Measurements from ENCODE around the gene THOC5. TPM values are rescaled to one million over a fixed set of nuclear protein-coding genes. Genes with fewer than 3 reads are reported as not detected.
"Not testable (repeated sequence)": the region's sequence is repeated elsewhere in the genome, so short reads cannot be mapped to it uniquely, and the experiment has no call there.

The THOC5 gene
- total RNA-seq, 2 donors from 2014 or later: 51.4 to 65.9 TPM

DNA sequence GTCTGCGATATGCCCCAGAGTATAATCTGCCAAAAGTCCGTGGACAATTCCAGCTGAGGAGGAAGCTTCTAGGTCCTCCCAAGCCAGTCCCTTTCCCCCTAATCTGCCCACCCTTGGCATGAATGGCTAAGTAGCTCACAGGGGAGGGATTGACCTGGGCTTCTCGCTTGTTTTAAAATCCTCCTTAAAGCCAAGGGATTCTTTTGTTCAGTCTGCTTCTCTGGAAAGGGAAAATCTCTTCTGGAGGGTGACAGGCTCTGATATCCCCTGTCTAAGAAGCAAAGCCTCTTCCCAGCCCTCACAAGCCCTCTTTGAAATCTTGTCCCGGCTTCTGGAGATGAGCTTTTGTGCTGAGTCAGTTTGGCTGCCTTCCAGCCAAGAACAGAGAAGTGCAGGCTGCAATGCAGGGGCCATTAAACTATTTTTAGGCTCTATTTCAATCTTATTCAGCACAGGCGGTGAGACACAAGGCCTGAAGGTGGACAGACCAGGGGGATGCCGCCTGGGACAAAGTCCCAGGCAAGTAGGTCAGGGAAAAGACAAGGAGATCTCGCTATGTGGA, 49.7 kb downstream of the THOC5 start:
- H3K4me1 Mint-ChIP-seq: no peaks in the 10 kb centered on the region
- no peak overlapping the region for H3K4me3 Mint-ChIP-seq
- peak overlapping the region; percentile 74 for H3K27ac Mint-ChIP-seq
- peaks cover 67% of the 10 kb centered on the region for H3K36me3 Mint-ChIP-seq (ENCODE audit: low read depth)
- no peaks in the 10 kb centered on the region for H3K9me3 Mint-ChIP-seq
- no peaks in the 10 kb centered on the region for H3K27me3 Mint-ChIP-seq
- no peak for ATAC-seq (replicated peaks)

DNA sequence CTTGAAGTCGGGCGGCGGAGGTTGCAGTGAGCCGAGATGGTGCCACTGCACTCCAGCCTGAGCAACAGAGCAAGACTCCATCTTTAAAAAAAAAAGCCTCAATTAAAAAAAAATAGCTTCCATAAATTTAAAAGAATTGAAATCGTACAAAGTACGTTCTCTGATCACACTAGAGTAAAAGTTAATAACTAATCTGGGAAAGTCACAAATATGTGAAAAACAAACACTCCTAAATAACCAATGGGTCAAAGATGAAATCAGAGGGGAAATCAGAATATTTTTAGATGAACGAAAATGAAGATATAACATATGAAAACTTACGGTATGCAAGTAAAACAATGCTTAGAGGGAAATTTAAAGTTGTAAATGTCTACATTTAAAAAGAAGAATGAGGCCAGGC, 53.7 kb downstream of the THOC5 start:
- Mint-ChIP-seq H3K9me3 (no peaks in the 10 kb centered on the region), H3K27ac (no peak overlapping the region), H3K4me1 (no peaks in the 10 kb centered on the region), H3K4me3 (no peak overlapping the region), H3K27me3 (no peaks in the 10 kb centered on the region), H3K36me3 (ENCODE audit: low read depth) (peaks cover 28% of the 10 kb centered on the region)
- ATAC-seq (replicated peaks): no peak

DNA sequence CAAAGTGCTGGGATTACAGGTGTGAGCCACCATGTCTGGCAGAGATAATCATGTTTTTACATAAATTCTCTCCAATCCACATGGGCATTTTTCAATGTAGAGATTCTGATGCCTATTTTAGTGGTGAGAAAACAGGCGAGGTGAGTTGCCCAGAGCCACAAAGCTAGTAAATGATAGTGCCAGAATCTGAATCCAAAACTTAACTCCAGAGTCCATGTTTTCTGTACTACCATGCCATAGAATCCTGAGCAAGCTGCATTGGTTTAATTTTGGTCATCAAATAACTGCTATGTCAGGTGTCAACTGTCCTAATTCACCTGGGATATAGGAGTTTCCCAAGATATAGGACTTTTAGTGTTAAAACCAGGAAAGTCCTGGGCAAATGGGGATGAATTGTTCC, 59.9 kb downstream of the THOC5 start:
- Mint-ChIP-seq H3K36me3 (ENCODE audit: low read depth) (no peaks in the 10 kb centered on the region), H3K4me3 (no peak overlapping the region), H3K27ac (no peak overlapping the region), H3K27me3 (no peaks in the 10 kb centered on the region), H3K4me1 (no peaks in the 10 kb centered on the region), H3K9me3 (no peaks in the 10 kb centered on the region)
- no peak for ATAC-seq (replicated peaks)

DNA sequence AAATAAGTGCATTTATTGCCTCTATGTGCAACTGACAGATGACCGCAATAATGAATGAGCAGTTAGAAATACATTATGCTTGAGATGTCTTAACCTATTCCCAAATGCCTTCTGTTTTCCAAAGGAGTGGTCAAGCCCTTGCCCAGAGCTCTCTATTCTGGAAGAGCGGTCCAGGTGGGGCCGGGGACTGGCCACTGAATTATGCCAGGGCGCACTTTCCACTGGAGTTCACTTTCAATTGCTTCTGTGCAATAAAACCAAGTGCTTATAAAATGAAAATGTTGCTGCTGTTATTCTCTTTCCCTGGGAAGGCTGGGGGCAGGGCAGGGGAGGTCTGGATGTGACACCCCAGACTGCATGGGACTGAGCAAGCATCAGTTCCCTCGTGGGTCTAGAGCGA, 62.5 kb downstream of the THOC5 start:
- Mint-ChIP-seq H3K4me1 (no peaks in the 10 kb centered on the region), H3K36me3 (ENCODE audit: low read depth) (no peaks in the 10 kb centered on the region), H3K27me3 (peaks cover 3% of the 10 kb centered on the region), H3K9me3 (no peaks in the 10 kb centered on the region), H3K27ac (no peak overlapping the region), H3K4me3 (no peak overlapping the region)
- ATAC-seq (replicated peaks): no peak

DNA sequence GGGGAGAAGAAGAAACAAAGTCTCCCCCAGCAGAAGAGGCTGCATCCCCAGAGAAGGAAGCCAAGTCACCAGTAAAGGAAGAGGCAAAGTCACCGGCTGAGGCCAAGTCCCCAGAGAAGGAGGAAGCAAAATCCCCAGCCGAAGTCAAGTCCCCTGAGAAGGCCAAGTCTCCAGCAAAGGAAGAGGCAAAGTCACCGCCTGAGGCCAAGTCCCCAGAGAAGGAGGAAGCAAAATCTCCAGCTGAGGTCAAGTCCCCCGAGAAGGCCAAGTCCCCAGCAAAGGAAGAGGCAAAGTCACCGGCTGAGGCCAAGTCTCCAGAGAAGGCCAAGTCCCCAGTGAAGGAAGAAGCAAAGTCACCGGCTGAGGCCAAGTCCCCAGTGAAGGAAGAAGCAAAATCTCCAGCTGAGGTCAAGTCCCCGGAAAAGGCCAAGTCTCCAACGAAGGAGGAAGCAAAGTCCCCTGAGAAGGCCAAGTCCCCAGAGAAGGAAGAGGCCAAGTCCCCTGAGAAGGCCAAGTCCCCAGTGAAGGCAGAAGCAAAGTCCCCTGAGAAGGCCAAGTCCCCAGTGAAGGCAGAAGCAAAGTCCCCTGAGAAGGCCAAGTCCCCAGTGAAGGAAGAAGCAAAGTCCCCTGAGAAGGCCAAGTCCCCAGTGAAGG, 64.3 kb downstream of the THOC5 start:
- not testable (repeated sequence) for ATAC-seq (replicated peaks); H3K4me3 Mint-ChIP-seq; H3K4me1 Mint-ChIP-seq; H3K36me3 Mint-ChIP-seq (ENCODE audit: low read depth); H3K27ac Mint-ChIP-seq; H3K9me3 Mint-ChIP-seq; H3K27me3 Mint-ChIP-seq

DNA sequence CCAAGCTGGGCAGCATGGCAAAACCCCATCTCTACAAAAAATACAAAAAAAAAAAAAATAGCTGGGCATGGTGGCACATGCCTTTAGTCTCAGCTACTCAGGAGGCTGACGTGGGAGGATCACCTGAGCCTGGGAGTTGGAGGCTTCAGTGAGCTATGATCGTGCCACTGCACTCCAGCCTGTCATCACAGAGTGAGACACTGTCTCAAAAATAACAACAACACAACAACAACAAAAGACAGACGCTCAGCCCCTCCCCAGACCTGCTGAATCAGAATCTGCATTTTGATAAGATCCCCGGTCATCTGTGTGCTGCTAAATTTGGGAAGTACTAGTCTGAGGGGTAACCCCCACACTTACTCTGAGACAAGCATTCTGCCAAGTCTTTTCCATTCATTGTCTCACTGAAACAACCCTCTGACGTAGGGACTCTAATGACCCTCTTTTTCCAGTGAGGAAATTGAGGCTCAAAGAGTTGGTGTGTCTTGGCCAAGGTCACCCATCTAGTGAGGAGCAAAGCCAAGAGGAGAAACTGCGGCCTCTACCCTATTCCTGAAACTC, 66.1 kb downstream of the THOC5 start:
- no peak overlapping the region for H3K4me3 Mint-ChIP-seq
- peaks cover 3% of the 10 kb centered on the region for H3K27me3 Mint-ChIP-seq
- H3K9me3 Mint-ChIP-seq: no peaks in the 10 kb centered on the region
- no peak overlapping the region for H3K27ac Mint-ChIP-seq
- H3K4me1 Mint-ChIP-seq: no peaks in the 10 kb centered on the region
- no peak for ATAC-seq (replicated peaks)
- no peaks in the 10 kb centered on the region for H3K36me3 Mint-ChIP-seq (ENCODE audit: low read depth)

DNA sequence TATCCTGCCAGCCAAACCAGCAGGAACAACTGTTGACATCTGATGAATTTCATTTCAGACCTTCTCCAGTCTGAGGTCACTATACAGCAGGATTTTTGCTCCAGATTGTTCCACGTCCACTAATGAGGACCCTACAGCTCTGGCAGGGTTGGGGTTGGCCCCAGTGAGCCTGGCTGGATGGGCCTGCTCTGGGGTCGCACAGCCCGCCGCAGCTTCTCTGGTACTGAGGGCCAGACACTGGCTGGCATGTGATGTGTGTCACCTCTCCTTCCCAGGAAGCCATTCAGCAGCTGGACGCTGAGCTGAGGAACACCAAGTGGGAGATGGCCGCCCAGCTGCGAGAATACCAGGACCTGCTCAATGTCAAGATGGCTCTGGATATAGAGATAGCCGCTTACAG, 68.1 kb downstream of the THOC5 start:
- no peaks in the 10 kb centered on the region for H3K9me3 Mint-ChIP-seq

DNA sequence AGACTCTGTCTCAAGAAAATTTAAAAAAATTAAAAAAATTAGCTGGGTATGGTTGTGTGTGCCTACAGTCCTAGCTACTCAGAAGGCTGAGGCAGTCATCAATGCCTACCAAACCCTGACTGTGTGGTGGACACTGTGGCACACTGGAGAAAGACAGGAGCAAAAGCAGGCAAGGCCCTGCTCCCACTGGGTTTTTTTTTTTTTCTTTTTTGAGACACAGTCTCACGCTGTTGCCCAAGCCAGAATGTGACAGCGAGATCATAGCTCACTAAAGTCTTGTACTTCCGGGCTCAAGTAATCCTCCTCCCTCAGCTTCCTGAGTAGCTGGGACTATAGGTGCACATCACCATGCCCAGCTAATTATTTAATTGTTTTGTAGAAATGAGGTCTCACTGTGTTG, 68.9 kb downstream of the THOC5 start:
- Mint-ChIP-seq H3K27me3 (peaks cover 15% of the 10 kb centered on the region), H3K4me1 (no peaks in the 10 kb centered on the region), H3K27ac (no peak overlapping the region), H3K36me3 (ENCODE audit: low read depth) (peaks cover 4% of the 10 kb centered on the region), H3K4me3 (no peak overlapping the region), H3K9me3 (no peaks in the 10 kb centered on the region)
- ATAC-seq (replicated peaks): no peak

More for the DNA sequence above, 68.1 kb downstream of the THOC5 start:
- no peak for ATAC-seq (replicated peaks)
- peaks cover 4% of the 10 kb centered on the region for H3K36me3 Mint-ChIP-seq (ENCODE audit: low read depth)
- no peak overlapping the region for H3K27ac Mint-ChIP-seq
- H3K4me1 Mint-ChIP-seq: no peaks in the 10 kb centered on the region
- H3K27me3 Mint-ChIP-seq: peaks cover 13% of the 10 kb centered on the region
- no peak overlapping the region for H3K4me3 Mint-ChIP-seq

DNA sequence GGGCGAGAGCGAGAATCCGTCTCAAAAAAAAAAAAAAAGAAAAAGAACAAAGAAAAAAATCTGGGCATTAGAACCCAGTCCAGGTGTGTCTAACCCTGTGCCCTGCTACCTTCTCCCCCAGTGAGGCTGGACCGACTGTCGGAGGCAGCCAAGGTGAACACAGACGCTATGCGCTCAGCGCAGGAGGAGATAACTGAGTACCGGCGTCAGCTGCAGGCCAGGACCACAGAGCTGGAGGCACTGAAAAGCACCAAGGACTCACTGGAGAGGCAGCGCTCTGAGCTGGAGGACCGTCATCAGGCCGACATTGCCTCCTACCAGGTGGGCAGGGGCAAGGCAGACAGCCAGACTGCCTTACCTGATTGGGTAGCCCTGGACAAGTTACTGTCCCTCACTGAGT, 70.3 kb downstream of the THOC5 start:
- H3K4me3 Mint-ChIP-seq: no peak overlapping the region
- peaks cover 29% of the 10 kb centered on the region for H3K27me3 Mint-ChIP-seq
- H3K4me1 Mint-ChIP-seq: no peaks in the 10 kb centered on the region
- no peak overlapping the region for H3K27ac Mint-ChIP-seq
- H3K9me3 Mint-ChIP-seq: no peaks in the 10 kb centered on the region
- H3K36me3 Mint-ChIP-seq (ENCODE audit: low read depth): peaks cover 4% of the 10 kb centered on the region
- ATAC-seq (replicated peaks): no peak

DNA sequence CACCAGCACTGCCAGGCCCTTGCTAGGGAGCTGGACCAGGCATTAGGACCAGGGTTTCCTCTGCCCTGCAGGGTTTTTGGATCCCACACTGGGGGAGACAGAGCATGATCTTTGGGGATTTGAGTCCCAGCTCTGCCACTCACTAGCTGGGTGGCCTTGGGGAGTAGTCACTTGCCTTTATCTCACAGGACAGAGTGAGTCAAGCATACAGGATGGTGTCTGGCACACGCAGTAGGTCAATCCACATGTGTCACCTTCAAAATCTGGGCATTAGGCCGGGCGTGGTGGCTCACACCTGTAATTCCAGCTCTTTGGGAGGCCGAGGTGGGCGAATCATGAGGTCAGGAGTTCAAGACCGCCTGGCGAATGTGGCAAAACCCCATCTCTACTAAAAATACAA, 70.8 kb downstream of the THOC5 start:
- Mint-ChIP-seq H3K4me1 (no peaks in the 10 kb centered on the region), H3K9me3 (no peaks in the 10 kb centered on the region), H3K27ac (no peak overlapping the region), H3K36me3 (ENCODE audit: low read depth) (peaks cover 4% of the 10 kb centered on the region), H3K27me3 (peaks cover 32% of the 10 kb centered on the region), H3K4me3 (no peak overlapping the region)
- ATAC-seq (replicated peaks): no peak

DNA sequence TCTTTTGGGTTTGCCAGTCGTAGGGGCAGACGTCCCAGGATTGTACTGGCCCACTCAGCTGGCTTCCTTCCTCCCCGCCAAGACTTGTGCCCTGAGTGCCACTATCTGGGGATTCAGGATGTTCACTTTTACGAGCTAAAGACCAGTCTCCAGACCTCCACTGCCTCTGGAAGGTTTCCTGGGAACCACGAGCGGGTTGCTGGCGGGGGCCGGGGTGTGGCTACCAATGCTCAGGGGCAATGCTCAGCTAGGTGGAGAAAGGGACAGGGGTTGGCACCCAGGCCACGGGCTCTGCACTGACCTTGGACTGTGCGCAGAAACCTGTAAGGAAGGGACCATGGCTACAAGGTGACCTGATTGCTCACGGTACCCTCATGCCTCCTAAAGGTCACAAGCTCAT, 71.3 kb downstream of the THOC5 start:
- Mint-ChIP-seq H3K9me3 (no peaks in the 10 kb centered on the region), H3K36me3 (ENCODE audit: low read depth) (peaks cover 4% of the 10 kb centered on the region), H3K27me3 (peaks cover 29% of the 10 kb centered on the region), H3K27ac (no peak overlapping the region), H3K4me1 (no peaks in the 10 kb centered on the region), H3K4me3 (peak overlapping the region; percentile 62)
- no peak for ATAC-seq (replicated peaks)

DNA sequence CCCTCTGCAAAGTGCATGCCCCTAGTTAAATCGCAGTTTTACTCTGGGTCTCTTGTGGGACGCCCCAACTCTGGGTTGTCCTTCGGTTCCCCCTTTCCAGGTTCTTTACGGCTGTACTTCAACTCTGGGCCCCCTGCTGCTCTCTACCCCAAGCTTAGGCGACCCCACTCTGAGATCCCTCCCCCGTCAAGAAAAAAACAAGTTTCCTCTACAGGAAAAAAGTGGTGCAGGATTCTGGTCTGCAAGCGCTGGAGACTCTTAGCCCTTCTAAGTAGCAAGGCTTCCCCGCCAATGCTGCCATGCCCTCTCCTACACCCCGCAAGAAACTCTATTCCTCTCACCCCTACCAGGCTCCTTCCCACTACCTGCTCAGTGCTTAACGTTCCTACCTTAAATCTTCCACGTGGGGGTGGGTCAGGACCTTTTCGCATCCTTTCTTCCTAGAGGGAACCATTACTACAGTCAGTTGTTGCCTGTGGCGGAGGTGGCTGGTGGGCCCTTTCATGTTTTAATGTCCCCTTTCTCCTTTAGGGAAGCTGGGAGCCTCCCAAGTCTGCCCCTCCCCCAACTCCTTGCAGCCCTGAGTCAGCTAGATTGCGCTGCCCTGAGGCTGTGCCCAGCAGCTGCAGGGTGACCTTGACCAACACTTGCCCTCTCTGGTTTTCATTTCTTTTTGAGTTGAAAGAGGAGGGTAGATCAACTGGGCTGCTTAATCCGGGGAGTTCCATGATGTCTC, 72.1 kb downstream of the THOC5 start:
- Mint-ChIP-seq H3K27me3 (peaks cover 31% of the 10 kb centered on the region), H3K4me1 (no peaks in the 10 kb centered on the region), H3K36me3 (ENCODE audit: low read depth) (peaks cover 4% of the 10 kb centered on the region), H3K4me3 (peak overlapping the region; percentile 62), H3K9me3 (no peaks in the 10 kb centered on the region), H3K27ac (no peak overlapping the region)
- ATAC-seq (replicated peaks): no peak

DNA sequence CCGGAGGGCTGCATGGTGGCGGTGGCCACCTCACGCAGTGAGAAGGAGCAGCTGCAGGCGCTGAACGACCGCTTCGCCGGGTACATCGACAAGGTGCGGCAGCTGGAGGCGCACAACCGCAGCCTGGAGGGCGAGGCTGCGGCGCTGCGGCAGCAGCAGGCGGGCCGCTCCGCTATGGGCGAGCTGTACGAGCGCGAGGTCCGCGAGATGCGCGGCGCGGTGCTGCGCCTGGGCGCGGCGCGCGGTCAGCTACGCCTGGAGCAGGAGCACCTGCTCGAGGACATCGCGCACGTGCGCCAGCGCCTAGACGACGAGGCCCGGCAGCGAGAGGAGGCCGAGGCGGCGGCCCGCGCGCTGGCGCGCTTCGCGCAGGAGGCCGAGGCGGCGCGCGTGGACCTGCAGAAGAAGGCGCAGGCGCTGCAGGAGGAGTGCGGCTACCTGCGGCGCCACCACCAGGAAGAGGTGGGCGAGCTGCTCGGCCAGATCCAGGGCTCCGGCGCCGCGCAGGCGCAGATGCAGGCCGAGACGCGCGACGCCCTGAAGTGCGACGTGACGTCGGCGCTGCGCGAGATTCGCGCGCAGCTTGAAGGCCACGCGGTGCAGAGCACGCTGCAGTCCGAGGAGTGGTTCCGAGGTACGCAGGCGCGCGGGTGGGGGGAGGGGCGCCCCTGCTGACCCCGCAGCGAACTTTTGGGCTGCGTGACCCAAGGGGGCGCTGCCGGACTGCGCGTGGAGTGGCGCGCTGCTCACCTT, 72.9 kb downstream of the THOC5 start:
- Mint-ChIP-seq H3K9me3 (no peaks in the 10 kb centered on the region), H3K27me3 (peaks cover 37% of the 10 kb centered on the region), H3K27ac (no peak overlapping the region), H3K4me3 (peak overlapping the region; percentile 62), H3K36me3 (ENCODE audit: low read depth) (peaks cover 4% of the 10 kb centered on the region), H3K4me1 (no peaks in the 10 kb centered on the region)
- ATAC-seq (replicated peaks): peak; percentile 62

DNA sequence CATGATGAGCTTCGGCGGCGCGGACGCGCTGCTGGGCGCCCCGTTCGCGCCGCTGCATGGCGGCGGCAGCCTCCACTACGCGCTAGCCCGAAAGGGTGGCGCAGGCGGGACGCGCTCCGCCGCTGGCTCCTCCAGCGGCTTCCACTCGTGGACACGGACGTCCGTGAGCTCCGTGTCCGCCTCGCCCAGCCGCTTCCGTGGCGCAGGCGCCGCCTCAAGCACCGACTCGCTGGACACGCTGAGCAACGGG, 73.4 kb downstream of the THOC5 start:
- Mint-ChIP-seq H3K4me3 (no peak overlapping the region), H3K9me3 (no peaks in the 10 kb centered on the region), H3K27ac (no peak overlapping the region), H3K36me3 (ENCODE audit: low read depth) (peaks cover 4% of the 10 kb centered on the region), H3K4me1 (no peaks in the 10 kb centered on the region), H3K27me3 (peaks cover 39% of the 10 kb centered on the region)
- no peak for ATAC-seq (replicated peaks)

All from activated T-helper 17 cell treated with anti-CD3 and anti-CD28 coated beads, Interleukin-2, amount 50 U/mL, for 72 hours (primary cell).